GM04503 (cell line): Measurements from ENCODE around the gene CCL15.

Source experiments
- DNase-seq: peaks from one replicate; pipeline ENCODE4 v3.0.0-alpha.2; 2012; ENCODE audit warnings: low read depth

CCL15 gene

DNA sequence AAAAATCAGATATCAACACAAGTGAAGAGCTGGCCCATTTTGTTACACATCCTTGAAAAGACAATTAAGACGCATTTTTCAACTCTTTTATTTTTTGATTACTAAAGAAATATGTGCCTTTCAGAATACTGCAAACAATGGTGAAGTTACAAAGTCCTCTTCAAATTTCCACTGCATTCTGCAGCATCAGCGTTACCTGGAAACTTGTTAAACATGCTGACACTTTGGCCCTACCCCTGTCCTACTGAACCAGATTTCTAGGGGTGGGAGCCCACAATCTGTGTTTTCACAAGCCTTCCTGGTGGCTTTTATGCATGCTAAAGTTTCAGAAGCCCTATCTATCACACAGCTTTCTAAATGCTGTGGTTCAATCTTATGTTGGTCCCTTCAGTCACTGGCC, 10.3 kb downstream of the CCL15 start:
- DNase-seq: no peak

- DNase-seq: no peak
These were observed 13.2 kb downstream of the CCL15 start for GRCh38 chr17:35988164-35988563.

DNA sequence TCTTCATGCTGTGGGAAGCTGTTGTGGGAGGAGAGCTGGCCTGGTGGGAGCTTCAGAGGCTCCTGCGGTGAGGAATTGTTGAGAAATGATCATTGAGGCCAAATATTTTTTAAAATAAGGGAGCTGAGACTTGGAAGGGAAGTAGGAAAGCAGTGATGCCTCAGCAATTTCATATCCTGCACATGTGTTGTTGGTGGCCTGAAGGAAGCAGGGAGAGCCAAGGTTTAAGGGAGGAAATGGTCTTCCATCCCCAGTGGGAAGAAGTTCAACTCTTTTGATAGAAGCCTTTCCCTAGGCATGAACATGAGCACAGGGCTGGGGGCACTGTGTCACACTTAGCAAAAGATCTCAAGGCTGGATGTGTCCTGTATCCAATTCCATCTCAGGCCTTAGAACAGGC, 14.7 kb downstream of the CCL15 start, which contains the start of gene CCL14:
Gene CCL14, minus strand, starts transcription at position 87 of the 400 bp plus-strand sequence. Its CDS starts 80 bp downstream, at position 7.
- no peak for DNase-seq

- no peak for DNase-seq
These were observed 17.2 kb downstream of the CCL15 start for GRCh38 chr17:35984140-35984539.

GRCh38 chr17:35982409-35983191, 18.8 kb downstream of the CCL15 start:
- no peak for DNase-seq

DNA sequence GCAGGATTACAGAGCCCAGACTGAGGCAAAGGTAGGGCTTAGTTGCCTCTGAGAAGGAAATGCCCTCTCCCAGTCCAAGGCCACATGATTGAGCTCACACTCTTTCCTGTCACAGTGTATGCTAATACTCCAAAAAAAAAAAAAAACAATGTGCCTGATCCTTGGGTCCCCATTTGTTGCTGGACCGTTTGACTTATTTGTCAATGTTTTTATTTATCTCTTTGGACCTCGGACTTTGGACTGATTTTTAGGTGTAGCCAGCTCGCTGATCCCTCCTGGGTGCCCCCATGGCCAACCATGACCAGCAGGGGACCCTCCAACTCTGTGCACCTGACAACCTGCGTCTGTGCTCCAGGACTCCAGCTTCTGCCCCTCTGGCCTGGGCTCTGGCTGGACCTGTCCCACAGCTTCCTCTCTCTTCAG, 19.4 kb downstream of the CCL15 start:
- no peak for DNase-seq

DNA sequence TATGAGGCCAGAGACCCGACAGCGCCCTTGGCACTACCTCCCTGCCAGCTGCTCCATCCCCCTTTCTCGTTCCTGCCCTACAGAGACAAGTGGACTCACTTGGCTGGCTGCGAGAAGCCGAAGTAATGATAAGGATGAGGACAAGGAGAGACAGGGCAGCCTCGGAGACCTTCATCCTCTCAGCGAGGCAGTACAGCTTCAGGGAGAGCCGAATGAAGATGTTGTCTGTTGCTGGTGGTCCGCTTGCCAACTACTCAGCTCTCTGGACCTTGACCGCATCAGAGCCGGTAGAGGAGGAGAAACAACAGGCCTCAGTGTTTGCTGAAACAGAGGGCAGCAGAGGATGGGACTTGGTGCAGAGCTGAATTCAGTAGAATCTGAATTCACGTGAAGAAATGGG, 20.1 kb downstream of the CCL15 start, which contains the start of gene CCL16:
Gene CCL16, minus strand, starts transcription at position 252 of the 400 bp plus-strand sequence. Its CDS starts 77 bp downstream, at position 175.
- no peak for DNase-seq

- DNase-seq: no peak
These were observed 23.0 kb downstream of the CCL15 start for GRCh38 chr17:35978346-35978745.

DNA sequence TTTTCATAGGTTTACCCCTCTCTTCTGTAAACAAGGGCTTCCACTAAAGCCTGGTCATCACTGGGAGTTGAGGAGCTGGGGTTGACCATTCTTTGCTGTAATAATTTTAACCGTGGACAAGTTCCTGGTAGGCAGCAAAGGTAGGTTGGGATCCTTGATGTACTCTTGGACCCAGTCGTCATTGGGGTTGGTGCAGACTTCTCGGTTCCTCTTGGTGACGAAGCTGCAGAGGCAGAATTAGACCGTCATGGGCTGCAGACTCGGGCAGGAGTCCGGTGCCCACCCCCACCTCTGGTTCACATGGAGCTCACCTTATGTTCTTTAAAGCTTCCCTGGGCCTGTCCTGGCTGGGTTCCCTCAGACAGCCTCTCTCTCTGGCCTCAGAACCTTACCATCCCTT, 23.8 kb downstream of the CCL15 start:
- no peak for DNase-seq

DNA sequence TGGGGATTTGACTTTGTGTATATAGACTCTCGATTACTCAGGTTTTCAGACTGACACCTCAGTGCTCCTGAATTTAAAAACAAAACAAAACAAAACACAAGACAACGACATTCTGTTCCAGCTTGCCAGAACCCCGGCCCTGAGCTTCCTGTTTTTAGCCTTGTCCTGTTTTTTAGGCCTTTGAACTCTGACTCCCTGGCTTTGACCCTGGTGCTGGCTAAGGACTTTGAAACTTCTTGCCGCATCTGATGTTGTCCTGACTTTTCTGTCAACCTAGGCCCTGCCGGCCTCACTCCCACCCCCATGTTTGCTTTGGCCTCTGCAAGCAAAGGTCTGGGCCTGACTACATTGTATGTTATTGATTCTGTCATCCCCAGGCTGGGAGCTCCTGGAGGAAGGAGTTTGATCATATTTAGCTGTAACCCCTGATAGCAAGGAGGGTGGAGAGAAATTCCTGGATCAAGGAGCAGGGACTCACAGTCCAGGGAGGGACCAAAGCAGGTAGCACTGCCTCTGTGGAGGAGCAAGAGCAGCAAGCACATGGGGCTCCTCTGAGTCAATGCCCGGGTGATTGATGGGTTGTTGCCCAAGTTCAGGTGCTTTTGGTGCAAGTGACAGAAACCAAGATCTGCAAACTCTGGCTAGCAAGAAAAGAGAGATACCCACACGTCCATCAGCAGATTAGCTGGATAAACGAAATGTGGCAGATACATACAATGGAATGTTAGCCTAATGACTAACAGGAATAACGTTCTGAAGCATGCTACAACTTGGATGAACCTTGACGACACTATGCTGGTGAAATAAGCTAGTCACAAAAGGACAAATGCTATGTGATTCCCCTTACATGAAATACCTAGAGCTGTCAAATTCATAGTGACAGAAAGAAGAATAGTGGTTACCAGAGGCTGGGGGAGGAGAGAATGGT, 27.8 kb downstream of the CCL15 start:
- peak; percentile 3 for DNase-seq

DNA sequence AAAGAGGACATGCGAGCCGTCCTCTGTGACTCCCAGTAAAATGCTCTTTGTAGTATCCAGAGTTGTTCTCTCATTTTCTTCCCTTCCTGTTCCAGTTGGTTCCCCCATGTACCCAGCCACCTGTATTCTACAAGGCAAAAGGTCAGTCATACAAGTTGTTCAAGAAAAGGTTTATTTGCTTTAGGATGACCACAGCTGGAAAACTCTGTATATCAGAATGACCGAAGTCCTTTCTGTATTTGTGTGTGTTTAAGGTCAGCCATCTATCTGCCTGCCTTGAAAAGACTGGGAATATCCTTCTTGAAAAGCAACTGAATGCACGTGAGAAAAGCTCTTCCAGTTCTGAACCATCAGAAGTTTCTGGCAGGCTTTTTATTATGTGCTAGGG, 28.4 kb downstream of the CCL15 start:
- DNase-seq: no peak

- no peak for DNase-seq
These were observed 28.8 kb downstream of the CCL15 start for GRCh38 chr17:35972535-35972934.

DNA sequence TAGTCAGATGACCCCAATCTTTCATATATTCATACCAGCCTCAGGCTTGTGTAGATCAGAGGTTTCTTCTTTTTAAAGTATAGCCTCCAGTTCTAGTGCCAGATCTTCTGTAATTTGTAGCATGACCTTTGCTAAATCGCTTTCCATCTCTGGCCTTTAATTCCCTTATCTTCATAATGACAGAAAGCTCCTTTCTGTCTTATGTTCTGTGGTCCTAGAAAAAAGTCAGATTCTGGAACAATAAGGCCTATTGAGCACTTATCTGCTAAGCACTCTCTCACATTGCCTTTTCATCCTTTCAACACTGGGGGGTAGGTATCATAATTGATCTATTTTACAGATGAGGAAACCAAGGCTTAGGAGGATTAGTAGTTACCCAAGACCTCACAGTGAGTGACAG, 29.3 kb downstream of the CCL15 start:
- DNase-seq: no peak

DNA sequence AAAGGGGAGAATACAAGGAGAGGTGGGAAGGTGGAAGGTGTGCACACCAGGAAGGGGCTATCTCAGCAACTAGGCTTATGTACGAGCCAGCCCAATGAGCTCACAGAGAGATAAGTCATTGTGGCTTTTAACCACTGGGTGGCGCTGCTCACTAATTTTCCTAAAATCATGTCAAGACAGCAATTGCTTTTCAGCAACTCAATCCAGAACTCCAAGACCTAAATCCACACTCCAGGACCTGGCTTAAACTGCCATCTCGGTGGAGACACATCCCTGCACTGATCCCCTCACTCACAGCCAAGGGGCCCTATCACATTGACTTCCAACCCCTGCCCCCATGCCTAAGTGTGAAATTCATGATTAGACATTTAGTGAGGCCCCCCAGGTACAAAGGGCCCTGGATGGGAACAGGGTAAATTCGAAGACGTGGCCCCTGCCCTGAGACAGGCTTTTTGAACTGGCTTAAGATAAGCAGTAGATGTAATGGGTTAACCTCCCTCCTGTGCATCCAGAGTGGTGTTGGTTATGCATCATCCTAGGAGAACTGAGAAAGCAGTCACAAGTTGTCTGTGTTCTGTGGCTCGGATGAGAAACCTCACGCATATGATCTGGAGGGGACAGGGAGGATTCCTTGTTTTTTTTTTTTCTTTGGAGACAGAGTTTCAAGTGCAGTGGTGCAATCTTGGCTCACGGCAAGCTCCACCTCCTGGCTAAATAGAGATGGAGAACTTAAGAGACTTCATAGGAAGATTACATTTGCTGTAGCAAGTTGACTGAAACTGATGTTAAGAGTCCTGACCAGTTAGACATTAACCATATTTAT, 31.6 kb downstream of the CCL15 start:
- DNase-seq: peak; percentile 4

DNA sequence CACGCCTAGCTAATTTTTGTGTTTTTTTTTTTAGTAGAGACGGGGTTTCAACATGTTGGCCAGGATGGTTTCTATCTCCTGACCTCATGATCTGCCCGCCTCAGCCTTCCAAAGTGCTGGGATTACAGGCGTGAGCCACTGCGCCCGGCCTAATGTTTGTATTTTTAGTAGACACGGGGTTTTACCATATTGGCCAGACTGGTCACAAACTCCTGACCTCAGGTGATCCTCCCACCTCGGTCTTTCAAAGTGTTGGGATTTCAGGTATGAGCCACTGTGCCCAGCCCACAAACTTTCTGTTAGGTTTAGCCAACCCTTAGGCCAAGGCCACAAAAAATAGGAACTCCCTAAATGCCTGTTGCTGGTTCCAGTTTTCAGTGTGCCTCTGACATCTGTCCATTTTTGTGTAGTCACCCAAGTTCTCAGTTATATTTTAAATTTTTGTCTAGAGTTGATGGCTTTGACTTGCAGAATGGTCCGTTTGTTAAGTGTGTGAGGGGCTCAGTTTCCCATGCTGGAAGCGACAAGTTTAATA, 32.8 kb downstream of the CCL15 start:
- no peak for DNase-seq

DNA sequence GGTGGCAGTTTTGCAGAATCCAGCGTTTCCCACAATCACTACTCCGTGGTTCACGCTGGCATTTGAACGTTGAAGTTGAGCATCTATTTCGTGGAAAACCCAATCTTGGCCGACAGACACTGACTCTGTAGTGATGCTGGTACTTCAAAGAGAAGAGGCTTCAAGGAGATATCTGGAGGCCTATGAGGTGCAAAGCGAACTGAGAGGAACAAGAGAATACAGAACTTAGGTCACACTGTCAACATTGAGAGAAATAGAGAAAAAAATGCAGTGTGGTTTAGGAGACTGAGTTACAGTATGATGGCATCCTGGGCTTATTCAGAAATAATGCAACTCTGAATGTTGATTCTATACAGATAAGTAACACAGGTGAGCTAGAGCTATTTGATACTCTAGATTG, 36.1 kb downstream of the CCL15 start:
- DNase-seq: no peak

- no peak for DNase-seq
These were observed 37.7 kb downstream of the CCL15 start for GRCh38 chr17:35963663-35964062.

DNA sequence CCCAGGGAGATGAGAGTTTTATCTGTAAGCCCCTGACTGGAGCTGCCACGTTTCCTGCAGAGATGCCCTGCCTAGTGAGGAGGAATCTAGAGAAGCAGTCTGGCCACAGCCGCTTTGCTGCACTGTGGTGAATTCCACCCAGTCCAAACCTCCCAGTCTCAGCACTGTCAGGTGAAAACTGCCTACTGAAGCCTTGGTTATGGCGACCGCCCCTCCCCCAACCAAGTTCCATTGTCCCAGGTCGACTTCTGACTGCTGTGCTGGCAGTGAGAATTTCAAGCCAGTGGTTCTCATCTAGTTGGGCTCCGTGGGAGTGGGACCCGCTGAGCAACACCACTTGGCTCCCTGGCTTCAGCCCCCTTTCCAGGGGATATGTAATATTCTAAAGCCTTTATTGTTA, 47.6 kb downstream of the CCL15 start:
- DNase-seq: no peak

GRCh38 chr17:35949401-35949800, 52.0 kb downstream of the CCL15 start:
- DNase-seq: no peak

DNA sequence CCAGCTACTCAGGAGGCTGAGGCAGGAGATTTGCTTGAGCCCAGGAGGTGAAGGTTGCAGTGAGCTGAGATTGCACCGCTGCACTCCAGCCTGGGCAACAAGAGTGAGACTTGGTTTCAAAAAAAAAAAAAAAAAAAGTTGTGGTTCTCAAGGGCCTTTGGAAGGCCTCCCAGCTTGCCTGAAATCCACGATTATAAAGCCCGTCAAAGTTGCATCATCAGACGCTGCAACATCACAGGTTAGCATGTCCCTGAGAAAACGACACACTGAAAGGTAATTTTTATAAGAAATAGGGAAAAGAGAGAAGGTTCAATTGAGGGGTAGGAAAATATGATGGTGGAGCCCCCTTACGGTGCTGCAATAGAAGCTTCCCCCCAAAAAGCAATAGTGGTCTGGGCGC, 53.3 kb downstream of the CCL15 start:
- no peak for DNase-seq
